GM18868 (cell line): Measurements from ENCODE around the gene PPP4R2.

Experiments used
- ATAC-seq: cut with Tn5 transposase; IDR thresholded peaks from one replicate; pipeline ENCODE4 v1.9.1; 2021; ENCODE audit warnings: mild to moderate bottlenecking, moderate library complexity; ENCODE audit not compliant: unreplicated experiment

PPP4R2 gene

DNA sequence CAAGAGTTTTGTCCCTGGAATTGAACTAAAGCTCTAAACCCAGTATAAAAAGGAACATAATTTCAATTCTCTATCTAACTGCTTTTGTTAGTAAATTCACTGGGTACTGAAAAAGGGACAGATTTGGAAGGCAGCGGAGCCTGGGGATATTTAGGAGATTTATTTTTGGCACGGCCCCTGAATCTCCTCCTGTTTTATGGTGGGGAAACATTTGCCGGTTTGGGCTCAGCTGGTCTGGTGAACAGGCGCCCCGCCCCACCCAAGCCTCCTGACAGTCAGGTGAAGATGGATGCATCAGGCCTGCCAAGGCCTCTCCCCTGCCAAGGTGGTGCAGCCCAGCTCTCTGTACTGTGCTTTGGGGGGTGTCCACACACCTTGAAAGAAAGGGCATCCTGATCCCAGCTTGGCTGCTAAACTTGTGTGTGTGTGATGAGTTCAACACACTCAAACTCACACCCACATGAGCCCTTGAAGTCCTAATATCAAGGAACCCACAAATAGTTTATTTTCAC, 111.1 kb downstream of the PPP4R2 start:
- no peak for ATAC-seq

DNA sequence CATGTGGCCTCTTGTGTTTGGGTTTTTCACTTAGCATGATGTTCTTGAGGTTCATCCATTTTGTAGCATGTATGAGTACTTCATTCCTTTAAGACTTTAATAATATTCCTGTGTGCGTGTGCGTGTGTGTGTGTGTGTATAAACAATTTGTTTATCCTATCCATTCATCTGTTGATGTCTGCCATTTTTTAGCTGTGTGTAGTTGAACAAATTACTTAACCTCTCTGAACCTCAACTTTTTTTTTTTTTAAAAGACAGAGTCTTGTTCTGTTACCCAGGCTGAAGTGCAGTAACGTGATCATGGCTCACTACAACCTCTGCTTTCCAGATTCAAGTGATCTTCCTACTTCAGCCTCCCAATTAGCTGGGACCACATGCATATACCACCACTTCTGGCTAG, 112.1 kb downstream of the PPP4R2 start:
- ATAC-seq, result no peak

GRCh38 chr3:73110530-73110929, 113.9 kb downstream of the PPP4R2 start:
- no peak for ATAC-seq

DNA sequence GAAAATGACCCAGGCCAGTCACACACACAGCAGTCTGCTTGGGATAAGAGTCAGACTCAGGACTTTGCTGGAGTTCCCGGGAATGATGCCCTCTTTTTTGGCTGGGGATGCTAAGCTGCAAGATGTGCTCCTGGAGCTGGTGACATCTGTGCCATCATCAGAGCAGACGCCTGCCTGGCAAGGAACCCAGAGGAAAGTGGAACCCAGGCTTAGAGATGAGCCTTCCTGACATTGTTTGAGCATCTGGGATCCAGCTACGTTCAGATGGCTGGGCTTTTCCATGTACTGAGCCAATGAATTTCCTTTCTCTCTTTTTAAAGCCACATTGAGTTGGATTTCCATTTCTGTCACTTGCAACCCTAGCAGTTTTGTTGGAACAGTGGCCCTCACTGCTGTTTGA, 118.1 kb downstream of the PPP4R2 start:
- ATAC-seq, result no peak

DNA sequence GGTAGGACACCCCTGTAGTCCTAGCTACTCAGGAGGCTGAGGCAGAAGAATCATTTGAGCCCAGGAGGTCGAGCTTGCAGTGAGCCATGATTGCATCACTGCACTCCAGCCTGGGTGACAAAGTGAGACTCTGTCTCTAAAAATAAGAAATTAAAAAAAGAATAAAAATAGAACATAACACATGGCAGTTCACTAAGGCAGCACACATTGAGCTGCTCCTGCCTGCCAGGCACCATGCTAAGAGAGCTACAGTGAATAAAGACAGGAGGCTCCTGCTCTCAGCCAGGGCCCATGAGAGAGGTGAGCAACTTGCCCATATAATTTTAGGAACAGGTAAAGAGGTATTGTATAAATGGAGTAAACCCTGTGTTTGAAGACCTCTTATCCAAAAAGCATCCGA, 119.2 kb downstream of the PPP4R2 start:
- ATAC-seq, result no peak
